Dendritic cell treated with granulocyte-macrophage colony-stimulating factor and Interleukin-4, amounts not matched to agents 40 ng/mL and 50 ng/mL, for 4 days (primary cell): ENCODE data around the gene VEGFC.

ENCODE experiments used
- H3K27ac Mint-ChIP-seq: one replicate; pipeline ENCODE4 v1.8.0; 2022; ENCODE audit warnings: mild to moderate bottlenecking, mixed read lengths
- H3K27me3 Mint-ChIP-seq: one replicate; pipeline ENCODE4 v1.8.0; 2022; ENCODE audit warnings: mild to moderate bottlenecking, mixed read lengths
- H3K36me3 Mint-ChIP-seq: one replicate; pipeline ENCODE4 v1.8.0; 2022; ENCODE audit warnings: low read depth, mixed read lengths
- H3K4me1 Mint-ChIP-seq: one replicate; pipeline ENCODE4 v1.8.0; 2022; ENCODE audit warnings: low read depth, mixed read lengths
- H3K4me3 Mint-ChIP-seq: one replicate; pipeline ENCODE4 v1.8.0; 2022; ENCODE audit warnings: mild to moderate bottlenecking, moderate library complexity, mixed read lengths
- H3K9me3 Mint-ChIP-seq: one replicate; pipeline ENCODE4 v1.8.0; 2022; ENCODE audit warnings: mixed read lengths
- intact Hi-C: fragments of 100-400 bp; cut with micrococcal nuclease; formaldehyde crosslinking; loops from one replicate; pipeline ENCODE4 v1.15.0; 2022

The VEGFC gene

GRCh38 chr4:176735300-176735699, 57.4 kb downstream of the VEGFC start:
- Mint-ChIP-seq H3K36me3 (no peaks in the 10 kb centered on the region), H3K27me3 (no peaks in the 10 kb centered on the region), H3K27ac (no peak overlapping the region), H3K4me3 (no peak overlapping the region), H3K9me3 (no peaks in the 10 kb centered on the region), H3K4me1 (no peaks in the 10 kb centered on the region)
- intact Hi-C loops: no loop called here

- intact Hi-C loops: no loop called here
- Mint-ChIP-seq H3K27me3 (no peaks in the 10 kb centered on the region), H3K27ac (no peak overlapping the region)
These were observed 58.3 kb downstream of the VEGFC start for GRCh38 chr4:176734461-176734860.

GRCh38 chr4:176729489-176729888, 63.2 kb downstream of the VEGFC start:
- Mint-ChIP-seq H3K27me3 (no peaks in the 10 kb centered on the region), H3K27ac (no peak overlapping the region), H3K4me3 (no peak overlapping the region), H3K4me1 (no peaks in the 10 kb centered on the region), H3K9me3 (no peaks in the 10 kb centered on the region), H3K36me3 (no peaks in the 10 kb centered on the region)
- intact Hi-C loops: no loop called here

More at GRCh38 chr4:176734461-176734860, 58.3 kb downstream of the VEGFC start:
- no peaks in the 10 kb centered on the region for H3K4me1 Mint-ChIP-seq
- H3K9me3 Mint-ChIP-seq: no peaks in the 10 kb centered on the region
- H3K36me3 Mint-ChIP-seq: no peaks in the 10 kb centered on the region
- H3K4me3 Mint-ChIP-seq: no peak overlapping the region

- Mint-ChIP-seq H3K9me3 (no peaks in the 10 kb centered on the region), H3K27ac (no peak overlapping the region), H3K36me3 (no peaks in the 10 kb centered on the region), H3K4me1 (no peaks in the 10 kb centered on the region), H3K27me3 (no peaks in the 10 kb centered on the region), H3K4me3 (no peak overlapping the region)
- intact Hi-C loops: no loop called here
These were observed 65.9 kb downstream of the VEGFC start for GRCh38 chr4:176726803-176727202.

- intact Hi-C loops: no loop called here
- Mint-ChIP-seq H3K4me1 (no peaks in the 10 kb centered on the region), H3K9me3 (no peaks in the 10 kb centered on the region), H3K4me3 (no peak overlapping the region), H3K27ac (no peak overlapping the region), H3K36me3 (no peaks in the 10 kb centered on the region), H3K27me3 (no peaks in the 10 kb centered on the region)
These were observed 71.3 kb downstream of the VEGFC start for GRCh38 chr4:176721459-176721858.

GRCh38 chr4:176718881-176719280, 73.8 kb downstream of the VEGFC start:
- intact Hi-C loops: no loop called here
- Mint-ChIP-seq H3K36me3 (no peaks in the 10 kb centered on the region), H3K27ac (no peak overlapping the region), H3K9me3 (no peaks in the 10 kb centered on the region), H3K27me3 (no peaks in the 10 kb centered on the region), H3K4me1 (no peaks in the 10 kb centered on the region), H3K4me3 (no peak overlapping the region)

GRCh38 chr4:176717237-176717636, 75.5 kb downstream of the VEGFC start:
- Mint-ChIP-seq H3K36me3 (no peaks in the 10 kb centered on the region), H3K27me3 (no peaks in the 10 kb centered on the region), H3K27ac (no peak overlapping the region), H3K4me1 (no peaks in the 10 kb centered on the region), H3K4me3 (no peak overlapping the region), H3K9me3 (no peaks in the 10 kb centered on the region)
- intact Hi-C loops: no loop called here

- no peaks in the 10 kb centered on the region for H3K9me3 Mint-ChIP-seq
- no peaks in the 10 kb centered on the region for H3K36me3 Mint-ChIP-seq
- no peak overlapping the region for H3K27ac Mint-ChIP-seq
- no peaks in the 10 kb centered on the region for H3K27me3 Mint-ChIP-seq
- no peak overlapping the region for H3K4me3 Mint-ChIP-seq
- H3K4me1 Mint-ChIP-seq: no peaks in the 10 kb centered on the region
- intact Hi-C loops: no loop called here
These were observed 83.3 kb downstream of the VEGFC start for GRCh38 chr4:176709417-176709816.

GRCh38 chr4:176708771-176709311, 83.9 kb downstream of the VEGFC start:
- Mint-ChIP-seq H3K36me3 (no peaks in the 10 kb centered on the region), H3K4me3 (no peak overlapping the region), H3K27me3 (no peaks in the 10 kb centered on the region), H3K4me1 (no peaks in the 10 kb centered on the region), H3K9me3 (no peaks in the 10 kb centered on the region), H3K27ac (no peak overlapping the region)
- intact Hi-C loops: no loop called here

GRCh38 chr4:176690716-176691115, 102.0 kb downstream of the VEGFC start:
- Mint-ChIP-seq H3K36me3 (no peaks in the 10 kb centered on the region), H3K27me3 (no peaks in the 10 kb centered on the region), H3K9me3 (no peaks in the 10 kb centered on the region), H3K4me1 (no peaks in the 10 kb centered on the region), H3K27ac (no peak overlapping the region), H3K4me3 (no peak overlapping the region)
- intact Hi-C loops: no loop called here

- no peaks in the 10 kb centered on the region for H3K9me3 Mint-ChIP-seq
- no peaks in the 10 kb centered on the region for H3K4me1 Mint-ChIP-seq
- H3K36me3 Mint-ChIP-seq: no peaks in the 10 kb centered on the region
- intact Hi-C loops: no loop called here
- H3K4me3 Mint-ChIP-seq: no peak overlapping the region
- H3K27ac Mint-ChIP-seq: no peak overlapping the region
- no peaks in the 10 kb centered on the region for H3K27me3 Mint-ChIP-seq
These were observed 112.0 kb downstream of the VEGFC start for GRCh38 chr4:176680668-176681180.

GRCh38 chr4:176676901-176677300, 115.8 kb downstream of the VEGFC start:
- no peaks in the 10 kb centered on the region for H3K4me1 Mint-ChIP-seq
- intact Hi-C loops: no loop called here
- no peaks in the 10 kb centered on the region for H3K27me3 Mint-ChIP-seq
- no peaks in the 10 kb centered on the region for H3K36me3 Mint-ChIP-seq
- H3K27ac Mint-ChIP-seq: no peak overlapping the region
- no peaks in the 10 kb centered on the region for H3K9me3 Mint-ChIP-seq
- no peak overlapping the region for H3K4me3 Mint-ChIP-seq

- H3K4me1 Mint-ChIP-seq: no peaks in the 10 kb centered on the region
- H3K9me3 Mint-ChIP-seq: no peaks in the 10 kb centered on the region
- no peaks in the 10 kb centered on the region for H3K27me3 Mint-ChIP-seq
- H3K4me3 Mint-ChIP-seq: no peak overlapping the region
- intact Hi-C loops: no loop called here
- no peak overlapping the region for H3K27ac Mint-ChIP-seq
- no peaks in the 10 kb centered on the region for H3K36me3 Mint-ChIP-seq
These were observed 116.9 kb downstream of the VEGFC start for GRCh38 chr4:176675810-176676209.

- no peaks in the 10 kb centered on the region for H3K4me1 Mint-ChIP-seq
- no peaks in the 10 kb centered on the region for H3K9me3 Mint-ChIP-seq
- no peaks in the 10 kb centered on the region for H3K27me3 Mint-ChIP-seq
- H3K36me3 Mint-ChIP-seq: no peaks in the 10 kb centered on the region
- intact Hi-C loops: no loop called here
- H3K4me3 Mint-ChIP-seq: no peak overlapping the region
- no peak overlapping the region for H3K27ac Mint-ChIP-seq
These were observed 121.2 kb downstream of the VEGFC start for GRCh38 chr4:176671532-176671931.

GRCh38 chr4:176668324-176668723, 124.4 kb downstream of the VEGFC start:
- H3K4me3 Mint-ChIP-seq: no peak overlapping the region
- intact Hi-C loops: no loop called here
- H3K27me3 Mint-ChIP-seq: no peaks in the 10 kb centered on the region
- no peaks in the 10 kb centered on the region for H3K4me1 Mint-ChIP-seq
- H3K27ac Mint-ChIP-seq: no peak overlapping the region
- H3K36me3 Mint-ChIP-seq: no peaks in the 10 kb centered on the region
- no peaks in the 10 kb centered on the region for H3K9me3 Mint-ChIP-seq
